IMR-90 (cell line): ENCODE results near the gene DHRS3. TPM values are rescaled to one million over a fixed set of nuclear protein-coding genes. Genes with fewer than 3 reads are reported as not detected.
"Not testable (repeated sequence)": the region's sequence is repeated elsewhere in the genome, so short reads cannot be mapped to it uniquely, and the experiment has no call there.

Experiments
- ATAC-seq: fragments of 200-7000 bp; cut with Tn5 transposase; 2 replicates; pipeline ENCODE4 v1.9.1; 2020; ENCODE audit warnings: low read depth, mild to moderate bottlenecking, moderate library complexity
- BruUV-seq: library from RNA; stranded (reverse); fragments of 400-500 nt; replicated peaks from 2 replicates; lab custom pipeline; 2021; lab: Mats Ljungman, UMichigan
- CTCF ChIA-PET: fragments of 300-600 bp; formaldehyde crosslinking; extraction: SDS; loops from one replicate; lab custom pipeline; 2021; ENCODE audit warnings: antibody characterized with exemption; lab: Yijun Ruan, JAX
- POLR2A ChIA-PET: fragments of 300-600 bp; sonication (Branson Sonifier 250); formaldehyde crosslinking; loops from one replicate; lab custom pipeline; 2022; ENCODE audit warnings: antibody characterized with exemption; ENCODE audit not compliant: unreplicated experiment; lab: Charles Lee
- DNase-seq: peaks from one replicate; pipeline ENCODE4 v3.0.0; 2013
- H2AFZ ChIP-seq: replicated peaks from 2 replicates; pipeline ENCODE3; 2013; ENCODE audit warnings: low read length, mild to moderate bottlenecking; ENCODE audit not compliant: poor library complexity
- H2AK5ac ChIP-seq: 2 replicates; pipeline ENCODE4 v1.6.1; 2013; ENCODE audit warnings: low read depth, low read length, inconsistent platforms
- H2AK9ac ChIP-seq: replicated peaks from 2 replicates; pipeline ENCODE3; 2013; ENCODE audit warnings: mild to moderate bottlenecking, low read depth, low read length, moderate library complexity; ENCODE audit not compliant: poor library complexity
- H2BK120ac ChIP-seq: 2 replicates; pipeline ENCODE4 v1.6.1; 2013; ENCODE audit warnings: low read depth, low read length, inconsistent platforms
- H2BK15ac ChIP-seq: 3 replicates; pipeline ENCODE4 v1.6.1; 2013; ENCODE audit warnings: low read depth, low read length, inconsistent platforms
- H2BK20ac ChIP-seq: 2 replicates; pipeline ENCODE4 v1.6.1; 2013; ENCODE audit warnings: low read depth, mild to moderate bottlenecking, inconsistent platforms, low read length, moderate library complexity
- H2BK5ac ChIP-seq: 2 replicates; pipeline ENCODE4 v1.6.1; 2013; ENCODE audit warnings: mild to moderate bottlenecking, low read depth, low read length, inconsistent platforms; ENCODE audit not compliant: poor library complexity, severe bottlenecking
- H3K14ac ChIP-seq: replicated peaks from 2 replicates; pipeline ENCODE4 v1.6.1; 2013; ENCODE audit warnings: low read depth, low read length, inconsistent platforms
- H3K18ac ChIP-seq: 2 replicates; pipeline ENCODE4 v1.6.1; 2013; ENCODE audit warnings: low read depth, low read length, control low read depth
- H3K23ac ChIP-seq: 2 replicates; pipeline ENCODE4 v1.6.1; 2013; ENCODE audit warnings: low read depth, low read length, inconsistent platforms
- H3K27ac ChIP-seq: 2 replicates; pipeline ENCODE4 v1.5.1; 2013; ENCODE audit warnings: mild to moderate bottlenecking, control low read depth, low read length; ENCODE audit not compliant: insufficient read depth
- H3K27me3 ChIP-seq: 2 replicates; pipeline ENCODE4 v1.6.1; 2013; ENCODE audit warnings: low read length; ENCODE audit not compliant: control insufficient read depth, insufficient read depth
- H3K36me3 ChIP-seq: 2 replicates; pipeline ENCODE4 v1.6.1; 2013; ENCODE audit warnings: low read length, mixed read lengths; ENCODE audit not compliant: control insufficient read depth, insufficient read depth
- H3K4ac ChIP-seq: 2 replicates; pipeline ENCODE4 v1.6.1; 2013; ENCODE audit warnings: low read depth, low read length, inconsistent platforms
- H3K4me1 ChIP-seq: 2 replicates; pipeline ENCODE4 v1.6.1; 2013; ENCODE audit warnings: low read length, mixed read lengths; ENCODE audit not compliant: control insufficient read depth, insufficient read depth
- H3K4me2 ChIP-seq: 2 replicates; pipeline ENCODE4 v1.6.1; 2013; ENCODE audit warnings: low read depth, mild to moderate bottlenecking, control low read depth, low read length, moderate library complexity
- H3K4me3 ChIP-seq: 2 replicates; pipeline ENCODE4 v1.5.1; 2013; ENCODE audit warnings: low read depth, mild to moderate bottlenecking, control low read depth, low read length, moderate library complexity; ENCODE audit not compliant: insufficient read depth
- H3K56ac ChIP-seq: 2 replicates; pipeline ENCODE4 v1.6.1; 2013; ENCODE audit warnings: low read length, inconsistent platforms; ENCODE audit not compliant: insufficient read depth; ENCODE audit errors: extremely low read depth
- H3K79me1 ChIP-seq, 2 experiments: 2 replicates each; pipeline ENCODE4 v1.6.1; 2013; ENCODE audit warnings: low read length in 2 of 2, inconsistent platforms in 1 of 2, low read depth in 1 of 2
- H3K9ac ChIP-seq: 2 replicates; pipeline ENCODE4 v1.6.1; 2013; ENCODE audit warnings: low read depth, low read length, control low read depth
- H3K9me1 ChIP-seq: 2 replicates; pipeline ENCODE4 v1.6.1; 2013; ENCODE audit warnings: low read length, inconsistent platforms; ENCODE audit not compliant: insufficient read depth
- H3K9me3 ChIP-seq: 2 replicates; pipeline ENCODE4 v1.6.1; 2013; ENCODE audit warnings: low read length; ENCODE audit not compliant: control insufficient read depth, insufficient read depth
- H4K20me1 ChIP-seq: 2 replicates; pipeline ENCODE4 v1.6.1; 2013; ENCODE audit warnings: low read length, inconsistent platforms; ENCODE audit not compliant: insufficient read depth
- H4K5ac ChIP-seq: 2 replicates; pipeline ENCODE4 v1.6.1; 2013; ENCODE audit warnings: mild to moderate bottlenecking, low read depth, low read length, control low read depth
- H4K8ac ChIP-seq, 2 experiments: 2 replicates each; pipeline ENCODE4 v1.6.1; 2013; ENCODE audit warnings: low read depth in 2 of 2, low read length in 2 of 2, control low read depth in 1 of 2, inconsistent platforms in 1 of 2
- H4K91ac ChIP-seq: 2 replicates; pipeline ENCODE4 v1.6.1; 2013; ENCODE audit warnings: low read depth, low read length, inconsistent platforms; ENCODE audit not compliant: insufficient read depth
- WGBS, 2 experiments: methylation state at CpG; one replicate each; pipeline versions ENCODE4 v1.1.5 to v1.1.7; 2013; ENCODE audit warnings: missing lambda C conversion rate in 2 of 2; ENCODE audit not compliant: insufficient read length in 1 of 2; ENCODE audit errors: extremely low coverage in 2 of 2; 5-methylcytosine and 5-hydroxymethylcytosine counted together
- dilution Hi-C: fragments of 300-500 bp; cut with HindIII; formaldehyde crosslinking; loops from one replicate; pipeline ENCODE4 v1.14.3; 2018; ENCODE audit warnings: low sequenced_read_pairs; ENCODE audit not compliant: unreplicated experiment
- in situ Hi-C: fragments of 300-500 bp; cut with MboI; formaldehyde crosslinking; loops from 3 replicates; pipeline ENCODE4 v1.14.3; 2019; ENCODE audit warnings: low sequenced_read_pairs, inconsistent platforms, mixed read lengths
- intact Hi-C: fragments of 100-400 bp; cut with micrococcal nuclease; formaldehyde crosslinking; loops from 2 replicates; pipeline ENCODE4 v1.10.0; 2022
- polyA plus RNA-seq, 3 experiments: library from polyadenylated mRNA; depleted of rRNA; stranded (reverse); fragments of >200 nt; gene quantifications; 2 replicates each; pipeline ENCODE4 v1.2.3, GENCODE V29; 2012; ENCODE audit warnings: low replicate concordance in 1 of 3
- total RNA-seq: library from RNA; depleted of rRNA; stranded (reverse); fragments of >200 nt; gene quantifications from 2 replicates; pipeline ENCODE4 v1.2.3, GENCODE V29; 2012

The DHRS3 gene
- total and polyA plus RNA-seq, 2 of the 4 experiments (the other 2 are of a cell fraction): 11.2 to 14.5 TPM

DNA sequence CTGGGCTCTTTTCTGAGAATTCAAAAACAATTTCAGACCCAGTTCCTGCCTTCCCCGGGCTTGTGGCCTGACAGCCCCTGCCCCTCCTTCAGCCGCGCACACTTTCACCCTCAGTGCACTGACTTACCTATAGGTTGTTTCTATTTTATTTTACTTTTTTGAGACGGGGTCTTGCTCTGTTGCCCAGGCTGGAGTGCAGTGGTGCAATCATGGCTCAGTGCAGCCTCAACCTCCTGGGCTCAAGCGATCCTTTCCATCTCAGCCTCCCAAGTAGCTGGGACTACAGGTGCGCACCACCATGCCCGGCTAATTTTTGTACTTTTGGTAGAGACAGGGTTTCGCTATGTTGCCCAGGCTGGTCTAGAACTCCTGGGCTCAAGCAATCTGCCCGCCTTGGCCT is 27.4 kb upstream of the DHRS3 start:
- H2AK5ac ChIP-seq, H4K8ac ChIP-seq, in situ Hi-C loops, H3K18ac ChIP-seq, H3K9ac ChIP-seq, H4K5ac ChIP-seq, BruUV-seq, H2BK5ac ChIP-seq, H3K9me1 ChIP-seq, H2AFZ ChIP-seq, dilution Hi-C loops, H4K91ac ChIP-seq, H4K20me1 ChIP-seq, ATAC-seq, H2BK15ac ChIP-seq, H3K79me1 ChIP-seq, H3K36me3 ChIP-seq, H3K27ac ChIP-seq, CTCF ChIA-PET, H2BK20ac ChIP-seq, H3K9me3 ChIP-seq, H3K4me2 ChIP-seq, H2AK9ac ChIP-seq, H3K4ac ChIP-seq, H3K23ac ChIP-seq, H3K56ac ChIP-seq, intact Hi-C loops, DNase-seq, H3K4me1 ChIP-seq, H2BK120ac ChIP-seq, H3K4me3 ChIP-seq, POLR2A ChIA-PET, H3K14ac ChIP-seq: not testable (repeated sequence)
- WGBS, 2 experiments: no CpG with 5 or more reads among the region's 9 CpGs
- peaks cover 30% of the 10 kb centered on the region for H3K27me3 ChIP-seq
